Measurements from ENCODE around the gene ELP2.

The ELP2 gene

DNA sequence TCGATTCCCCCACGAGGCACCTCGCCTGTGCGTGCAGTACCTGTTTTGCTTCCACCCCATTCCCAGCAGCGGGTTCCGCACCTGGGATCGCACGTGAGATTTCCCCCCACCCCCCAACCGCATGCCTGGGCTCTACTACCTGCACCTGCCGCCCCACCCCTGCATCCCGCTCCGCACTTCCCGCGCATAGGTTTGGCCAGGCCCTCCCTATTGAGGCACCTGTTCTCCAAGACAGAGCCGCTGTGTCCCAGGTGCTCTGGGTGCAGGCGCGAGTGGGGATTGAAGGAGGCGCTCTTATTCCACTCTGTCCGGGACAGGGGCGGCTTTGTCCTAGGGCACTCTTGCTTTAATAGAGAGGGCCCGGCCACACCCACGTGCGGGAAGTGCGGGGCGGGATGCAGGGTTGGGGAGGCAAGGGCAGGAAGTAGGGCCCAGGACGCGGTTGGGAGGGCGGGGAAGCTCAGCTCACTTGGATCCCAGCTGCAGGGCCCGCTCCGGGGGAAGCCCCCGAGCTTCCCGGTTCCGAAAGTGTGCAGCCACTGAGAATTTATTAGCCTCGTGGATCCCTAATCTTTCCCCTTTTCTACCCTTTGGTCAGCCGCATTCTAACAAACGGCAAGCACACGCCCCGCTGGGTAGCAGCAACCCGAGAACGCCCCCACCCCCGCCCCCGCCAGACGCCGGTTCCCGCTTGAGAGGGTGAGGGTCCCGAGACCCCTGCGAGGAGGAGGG lies 56.9 kb downstream of the ELP2 start:
- Histone ChIP-seq H3K4me1 (ENCODE audit: control insufficient read depth, insufficient read depth, low read length) (no peaks in the 10 kb centered on the region), H3K36me3 (ENCODE audit: control insufficient read depth in 2 of 2, insufficient read depth in 1 of 2, low read length in 2 of 2) (no peaks in the 10 kb centered on the region), H3K4me3 (ENCODE audit: low read depth, low read length) (peak overlapping the region; percentile 52), H3K9me3 (ENCODE audit: control insufficient read depth, insufficient read depth, low read depth, low read length) (no peaks in the 10 kb centered on the region), H3K27ac (ENCODE audit: extremely low read depth, low read depth, low read length) (no peak overlapping the region; the same call in 1 of the 2 replicates)
- ChIA-PET POLR2A (no interaction called here), CTCF (interaction anchor here (1.4 kb wide), 1 partner anchor 91 kb away, joined by 6 read pairs; no protein-coding TSS in a partner anchor)
- TF ChIP-seq ZNF416 (tag by site-specific recombination; IDR thresholded peaks at IDR 0.05) (no peak), ZNF398 (tag by site-specific recombination; IDR thresholded peaks at IDR 0.05) (no peak), ZFP37 (tag by site-specific recombination; IDR thresholded peaks at IDR 0.05) (peak; percentile 25; the same call in 1 of the 2 replicates), ZFHX2 (tag by site-specific recombination; conservative IDR thresholded peaks at IDR 0.05) (0 out of 2 replicates have a peak, but pooled peaks have one; percentile 37), ZNF350 (tag by site-specific recombination; IDR thresholded peaks at IDR 0.05) (no peak), ZBTB17 (tag by site-specific recombination; IDR thresholded peaks at IDR 0.05) (no peak), GLIS1 (tag by site-specific recombination; IDR thresholded peaks at IDR 0.05) (no peak), ZNF529 (tag by site-specific recombination; IDR thresholded peaks at IDR 0.05; ENCODE audit: insufficient replicate concordance) (no peak), ZNF23 (tag by site-specific recombination; IDR thresholded peaks at IDR 0.05; ENCODE audit: borderline replicate concordance) (no peak), ZBTB11 (tag by site-specific recombination; conservative IDR thresholded peaks at IDR 0.05; ENCODE audit: low read depth) (peak; percentile 38), ZNF670 (tag by site-specific recombination; IDR thresholded peaks at IDR 0.05; ENCODE audit: low read depth) (no peak), ZNF626 (tag by site-specific recombination; IDR thresholded peaks at IDR 0.05) (no peak), WT1 (tag by site-specific recombination; IDR thresholded peaks at IDR 0.05) (no peak), ZNF16 (tag by site-specific recombination; IDR thresholded peaks at IDR 0.05; ENCODE audit: low read depth) (no peak), ZNF335 (tag by site-specific recombination; conservative IDR thresholded peaks at IDR 0.05) (no peak), ZEB2 (tag by site-specific recombination; IDR thresholded peaks at IDR 0.05) (no peak), GFI1B (tag by site-specific recombination; IDR thresholded peaks at IDR 0.05) (no peak), ZBTB7A (tag by site-specific recombination; IDR thresholded peaks at IDR 0.05; ENCODE audit: low read depth) (no peak), ZFP41 (tag by site-specific recombination; IDR thresholded peaks at IDR 0.05; ENCODE audit: borderline replicate concordance) (no peak), ZNF433 (tag by site-specific recombination; IDR thresholded peaks at IDR 0.05; ENCODE audit: low read depth) (no peak)
- TF ChIP-seq, protein P1, sequence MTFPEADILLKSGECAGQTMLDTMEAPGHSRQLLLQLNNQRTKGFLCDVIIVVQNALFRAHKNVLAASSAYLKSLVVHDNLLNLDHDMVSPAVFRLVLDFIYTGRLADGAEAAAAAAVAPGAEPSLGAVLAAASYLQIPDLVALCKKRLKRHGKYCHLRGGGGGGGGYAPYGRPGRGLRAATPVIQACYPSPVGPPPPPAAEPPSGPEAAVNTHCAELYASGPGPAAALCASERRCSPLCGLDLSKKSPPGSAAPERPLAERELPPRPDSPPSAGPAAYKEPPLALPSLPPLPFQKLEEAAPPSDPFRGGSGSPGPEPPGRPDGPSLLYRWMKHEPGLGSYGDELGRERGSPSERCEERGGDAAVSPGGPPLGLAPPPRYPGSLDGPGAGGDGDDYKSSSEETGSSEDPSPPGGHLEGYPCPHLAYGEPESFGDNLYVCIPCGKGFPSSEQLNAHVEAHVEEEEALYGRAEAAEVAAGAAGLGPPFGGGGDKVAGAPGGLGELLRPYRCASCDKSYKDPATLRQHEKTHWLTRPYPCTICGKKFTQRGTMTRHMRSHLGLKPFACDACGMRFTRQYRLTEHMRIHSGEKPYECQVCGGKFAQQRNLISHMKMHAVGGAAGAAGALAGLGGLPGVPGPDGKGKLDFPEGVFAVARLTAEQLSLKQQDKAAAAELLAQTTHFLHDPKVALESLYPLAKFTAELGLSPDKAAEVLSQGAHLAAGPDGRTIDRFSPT (tag by site-specific recombination; IDR thresholded peaks at IDR 0.05), result no peak
- TF ChIP-seq, protein P2, sequence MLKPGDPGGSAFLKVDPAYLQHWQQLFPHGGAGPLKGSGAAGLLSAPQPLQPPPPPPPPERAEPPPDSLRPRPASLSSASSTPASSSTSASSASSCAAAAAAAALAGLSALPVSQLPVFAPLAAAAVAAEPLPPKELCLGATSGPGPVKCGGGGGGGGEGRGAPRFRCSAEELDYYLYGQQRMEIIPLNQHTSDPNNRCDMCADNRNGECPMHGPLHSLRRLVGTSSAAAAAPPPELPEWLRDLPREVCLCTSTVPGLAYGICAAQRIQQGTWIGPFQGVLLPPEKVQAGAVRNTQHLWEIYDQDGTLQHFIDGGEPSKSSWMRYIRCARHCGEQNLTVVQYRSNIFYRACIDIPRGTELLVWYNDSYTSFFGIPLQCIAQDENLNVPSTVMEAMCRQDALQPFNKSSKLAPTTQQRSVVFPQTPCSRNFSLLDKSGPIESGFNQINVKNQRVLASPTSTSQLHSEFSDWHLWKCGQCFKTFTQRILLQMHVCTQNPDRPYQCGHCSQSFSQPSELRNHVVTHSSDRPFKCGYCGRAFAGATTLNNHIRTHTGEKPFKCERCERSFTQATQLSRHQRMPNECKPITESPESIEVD (tag by site-specific recombination; IDR thresholded peaks at IDR 0.05), result no peak
- TF ChIP-seq, protein P3, sequence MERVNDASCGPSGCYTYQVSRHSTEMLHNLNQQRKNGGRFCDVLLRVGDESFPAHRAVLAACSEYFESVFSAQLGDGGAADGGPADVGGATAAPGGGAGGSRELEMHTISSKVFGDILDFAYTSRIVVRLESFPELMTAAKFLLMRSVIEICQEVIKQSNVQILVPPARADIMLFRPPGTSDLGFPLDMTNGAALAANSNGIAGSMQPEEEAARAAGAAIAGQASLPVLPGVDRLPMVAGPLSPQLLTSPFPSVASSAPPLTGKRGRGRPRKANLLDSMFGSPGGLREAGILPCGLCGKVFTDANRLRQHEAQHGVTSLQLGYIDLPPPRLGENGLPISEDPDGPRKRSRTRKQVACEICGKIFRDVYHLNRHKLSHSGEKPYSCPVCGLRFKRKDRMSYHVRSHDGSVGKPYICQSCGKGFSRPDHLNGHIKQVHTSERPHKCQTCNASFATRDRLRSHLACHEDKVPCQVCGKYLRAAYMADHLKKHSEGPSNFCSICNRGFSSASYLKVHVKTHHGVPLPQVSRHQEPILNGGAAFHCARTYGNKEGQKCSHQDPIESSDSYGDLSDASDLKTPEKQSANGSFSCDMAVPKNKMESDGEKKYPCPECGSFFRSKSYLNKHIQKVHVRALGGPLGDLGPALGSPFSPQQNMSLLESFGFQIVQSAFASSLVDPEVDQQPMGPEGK (tag by site-specific recombination; IDR thresholded peaks at IDR 0.05), result no peak; the same call in 1 of the 2 replicates
